HG02642 (cell line): ENCODE results near the gene STX2.
"Not testable (repeated sequence)": the region's sequence is repeated elsewhere in the genome, so short reads cannot be mapped to it uniquely, and the experiment has no call there.

ENCODE experiments used
- ATAC-seq: cut with Tn5 transposase; IDR thresholded peaks from one replicate; pipeline ENCODE4 v1.9.1; 2021; ENCODE audit warnings: mild to moderate bottlenecking; ENCODE audit not compliant: unreplicated experiment, poor library complexity

Gene STX2

DNA sequence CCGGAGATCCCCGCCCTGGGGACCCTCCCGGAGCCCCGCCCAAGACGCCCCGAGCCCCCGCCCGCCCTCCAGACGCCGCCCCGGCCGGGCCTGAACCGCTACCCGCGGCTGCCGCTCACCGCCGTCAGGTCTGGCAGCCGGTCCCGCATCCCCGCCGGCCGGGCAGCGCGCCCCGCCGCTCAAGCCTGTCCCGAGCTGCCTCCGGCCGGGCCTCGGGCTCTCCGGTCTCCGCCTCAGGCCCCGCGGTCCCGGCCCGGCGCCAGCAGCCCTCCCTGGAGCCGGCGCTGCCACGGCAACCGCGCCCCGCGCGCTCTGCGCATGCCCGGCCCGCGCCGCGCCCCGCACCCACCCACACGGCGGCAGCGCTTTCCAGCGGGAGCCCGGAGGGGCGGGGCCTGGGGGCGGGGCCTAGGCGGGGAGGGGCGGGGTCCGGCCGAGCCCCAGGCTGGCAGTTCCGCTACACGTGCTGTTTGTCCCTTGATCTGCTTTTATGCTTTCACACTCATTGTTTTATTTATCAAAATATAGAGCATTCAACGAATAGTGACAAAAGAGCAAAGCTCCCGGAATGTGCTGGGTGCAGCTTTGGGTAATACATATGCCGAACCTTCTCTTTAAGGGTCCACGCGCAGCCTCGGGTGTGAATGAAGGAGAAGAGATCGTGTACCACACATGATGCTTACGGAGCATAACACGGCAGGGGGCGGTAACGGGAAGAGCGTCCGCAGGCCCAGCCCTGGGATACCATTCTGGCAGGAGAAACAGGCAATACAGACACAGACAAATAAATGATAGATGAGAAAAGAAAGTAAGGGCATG lies at the start of gene STX2:
TSS of gene STX2 (minus strand) at position 300 of the 819 bp plus-strand sequence. CDS start at position 149, 151 bp downstream.
- peak; percentile 90 for ATAC-seq

DNA sequence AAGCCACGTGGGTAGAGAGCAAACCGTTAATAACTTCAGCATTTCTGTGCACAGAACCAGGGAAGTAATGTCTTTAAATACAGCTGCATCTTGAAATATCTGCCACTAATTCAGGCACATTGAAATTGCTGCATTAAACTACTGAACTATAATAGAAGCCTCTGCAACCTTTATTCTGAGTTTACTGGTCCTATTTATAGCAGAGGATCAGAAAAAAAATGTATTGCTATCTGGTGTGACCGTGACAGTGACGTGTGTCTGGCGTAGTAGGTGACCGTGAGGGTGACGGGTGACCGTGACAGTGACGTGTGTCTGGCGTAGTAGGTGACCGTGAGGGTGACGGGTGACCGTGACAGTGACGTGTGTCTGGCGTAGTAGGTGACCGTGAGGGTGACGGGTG lies 48.1 kb upstream of the STX2 start:
- ATAC-seq: not testable (repeated sequence)

DNA sequence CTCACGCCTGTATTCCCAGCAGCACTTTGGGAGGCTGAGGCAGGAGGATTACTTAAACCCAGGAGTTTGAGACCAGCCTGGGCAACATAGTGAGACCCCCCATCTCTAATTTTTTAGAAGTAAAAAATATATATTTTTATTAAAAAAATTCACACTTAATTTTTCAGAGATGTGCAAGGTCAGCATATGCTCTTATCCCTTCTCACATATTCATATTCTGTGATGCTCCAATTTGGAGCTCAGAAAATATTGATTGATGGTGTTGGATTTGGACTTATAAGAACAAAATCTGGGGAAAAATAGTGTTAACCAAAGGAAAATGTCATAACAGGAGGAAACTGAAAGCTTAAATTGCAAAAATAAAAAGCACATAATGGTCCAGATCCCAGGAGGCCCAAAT lies 42.5 kb upstream of the STX2 start:
- ATAC-seq: no peak

DNA sequence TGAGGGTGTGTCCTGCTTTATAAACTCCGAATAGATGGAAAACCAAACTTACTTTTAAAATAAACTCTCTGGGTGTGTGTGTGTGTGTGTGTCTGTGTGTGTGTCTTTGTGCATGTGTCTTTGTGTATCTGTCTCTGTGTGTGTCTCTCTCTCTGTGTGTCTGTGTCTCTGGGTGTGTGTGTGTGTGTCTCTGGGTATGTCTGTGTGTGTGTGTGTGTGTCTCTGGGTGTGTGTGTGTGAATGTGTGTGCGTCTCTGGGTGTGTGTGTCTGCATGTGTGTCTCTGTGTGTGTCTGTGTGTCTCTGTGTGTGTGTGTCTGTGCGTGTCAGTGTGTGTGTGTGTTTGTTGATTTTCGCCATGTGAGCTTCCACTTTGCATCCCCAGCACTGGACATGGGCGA lies 42.0 kb upstream of the STX2 start:
- ATAC-seq: no peak

DNA sequence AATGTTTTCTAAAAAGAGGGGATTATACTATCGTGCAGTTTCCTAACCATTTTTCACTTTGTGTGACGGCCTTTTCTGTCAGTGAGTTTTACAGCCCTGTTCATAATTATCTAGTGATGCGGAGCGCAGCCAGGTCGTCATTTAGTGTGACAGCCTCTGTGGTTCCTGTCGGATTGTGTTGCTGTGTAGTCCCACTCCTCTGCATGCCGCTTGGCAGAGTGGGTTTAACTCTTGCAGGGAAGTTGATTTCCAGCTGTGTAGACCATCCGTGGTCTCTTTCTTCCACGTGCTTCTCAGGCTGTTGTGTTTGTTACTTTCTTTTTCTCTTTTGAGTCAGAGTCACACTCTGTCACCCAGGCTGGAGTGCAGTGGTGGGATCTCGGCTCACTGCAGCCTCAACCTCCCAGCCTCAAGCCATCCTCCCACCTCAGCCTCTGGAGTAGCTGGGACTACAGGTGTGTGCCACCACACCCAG lies 41.4 kb upstream of the STX2 start:
- ATAC-seq: no peak

DNA sequence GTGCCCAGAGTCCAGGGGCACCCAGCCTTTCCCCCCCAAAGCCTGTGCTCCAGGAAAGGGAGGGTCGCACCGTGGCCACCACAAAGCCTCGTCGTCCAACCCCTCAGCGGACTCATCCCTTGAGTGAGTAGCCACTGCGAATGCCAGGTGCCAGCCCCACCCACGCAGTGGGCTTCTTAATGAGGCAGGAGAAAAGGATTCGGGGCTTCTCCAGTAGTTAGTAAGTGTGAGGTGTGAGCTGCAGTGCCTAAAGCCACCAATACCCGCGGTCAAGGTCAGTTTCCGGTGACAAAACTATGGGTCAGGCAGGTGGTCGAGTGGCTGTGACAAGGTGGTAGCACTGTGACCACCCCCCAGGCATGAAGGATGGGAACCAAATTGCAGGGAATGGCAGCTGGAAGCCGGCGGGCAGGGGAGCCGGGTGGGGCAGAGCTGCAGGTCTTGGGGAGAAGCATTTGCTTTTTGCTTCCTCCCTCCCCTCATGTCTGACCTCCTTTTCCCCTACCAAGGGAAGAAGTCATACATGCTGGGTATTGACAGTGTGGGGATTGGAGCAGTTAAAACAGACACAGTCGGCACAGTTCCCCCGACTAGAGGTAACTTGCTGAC lies 40.8 kb upstream of the STX2 start:
- ATAC-seq: no peak

DNA sequence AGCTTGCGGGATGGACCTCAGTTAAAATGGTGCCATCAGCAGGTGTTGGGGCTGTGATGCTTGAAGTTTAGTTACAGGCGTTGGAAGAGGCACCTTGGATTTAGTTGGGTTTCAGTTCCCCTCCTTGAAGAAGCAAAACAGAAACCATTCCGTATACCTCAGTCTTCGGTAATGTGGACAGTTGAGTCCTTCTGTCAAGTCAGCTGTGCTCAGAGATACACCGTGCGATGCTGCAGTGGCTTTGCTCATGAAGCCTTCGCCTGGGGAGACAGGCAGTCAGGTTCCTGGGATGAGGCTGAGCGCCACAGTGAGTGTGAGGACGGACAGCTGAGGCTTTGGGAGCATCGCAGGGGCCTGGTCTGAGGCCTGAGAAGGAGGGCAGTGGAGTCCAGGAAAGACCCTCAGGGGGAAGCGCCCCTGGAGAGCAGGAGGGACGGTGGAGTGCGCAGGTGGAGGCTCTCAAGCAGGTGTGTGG lies 40.2 kb upstream of the STX2 start:
- ATAC-seq: peak; percentile 68

DNA sequence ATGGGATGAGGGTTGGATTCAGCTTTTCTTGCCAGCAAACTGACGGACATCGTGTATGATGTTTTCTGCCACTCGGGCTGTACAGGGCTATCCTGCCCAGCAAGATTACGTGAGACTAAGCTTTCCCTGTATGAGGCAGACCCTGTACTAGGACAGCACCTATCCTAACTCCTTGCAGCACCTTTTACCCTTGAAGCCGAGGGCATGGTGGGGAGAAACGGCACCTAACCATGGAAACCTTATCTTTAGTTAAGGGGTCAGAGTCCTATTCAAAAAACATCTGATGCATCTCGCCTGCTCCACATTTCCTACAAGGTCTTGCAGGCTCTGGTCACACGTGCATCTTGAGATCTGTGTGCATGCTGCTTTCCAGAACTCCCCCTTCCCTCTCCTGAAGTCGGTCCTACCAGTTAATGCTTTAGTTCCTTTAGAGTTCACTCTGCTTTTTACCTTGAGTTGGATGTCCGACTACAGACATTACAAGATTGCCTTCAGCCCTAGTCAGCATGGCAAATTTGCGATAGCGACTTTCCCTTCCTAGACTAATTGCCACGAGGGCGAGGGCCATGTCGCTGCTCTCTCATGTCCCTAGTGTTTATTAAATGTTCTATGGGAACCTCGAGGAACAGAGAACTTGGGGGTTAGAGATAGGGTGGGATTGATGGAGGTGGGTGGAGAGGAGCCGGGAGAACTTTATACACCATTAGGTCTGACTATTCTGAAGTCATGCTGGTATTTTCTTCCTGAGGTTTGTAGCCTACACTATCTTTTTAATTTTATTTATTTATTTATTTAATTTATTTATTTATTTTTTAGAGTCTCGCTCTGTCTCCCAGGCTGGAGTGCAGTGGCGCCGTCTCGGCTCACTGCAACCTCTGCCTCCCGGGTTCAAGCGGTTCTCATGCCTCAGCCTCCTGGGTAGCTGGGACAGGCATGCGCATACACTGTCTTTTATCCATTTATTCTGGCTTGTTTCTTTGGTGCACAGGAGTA lies 39.4 kb upstream of the STX2 start:
- ATAC-seq: no peak

DNA sequence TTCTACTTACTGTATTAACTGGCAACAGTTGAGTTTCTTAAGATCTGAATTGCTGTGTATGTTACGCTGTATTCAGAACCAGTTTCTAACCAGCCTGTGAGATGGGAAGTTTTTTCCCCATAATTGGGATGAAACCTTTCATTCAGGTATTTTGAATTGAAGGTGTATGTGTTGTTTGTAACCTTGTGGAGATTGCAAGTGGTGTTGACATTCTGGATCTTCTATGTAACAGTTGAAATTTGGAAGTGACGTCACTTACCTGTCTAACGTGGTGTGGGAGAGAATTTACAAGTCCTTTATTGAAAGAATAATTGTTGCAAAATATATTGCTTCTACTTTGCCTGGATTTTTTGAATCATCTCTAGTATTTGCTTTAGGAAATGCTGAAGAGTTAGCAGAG lies 38.3 kb upstream of the STX2 start:
- no peak for ATAC-seq

DNA sequence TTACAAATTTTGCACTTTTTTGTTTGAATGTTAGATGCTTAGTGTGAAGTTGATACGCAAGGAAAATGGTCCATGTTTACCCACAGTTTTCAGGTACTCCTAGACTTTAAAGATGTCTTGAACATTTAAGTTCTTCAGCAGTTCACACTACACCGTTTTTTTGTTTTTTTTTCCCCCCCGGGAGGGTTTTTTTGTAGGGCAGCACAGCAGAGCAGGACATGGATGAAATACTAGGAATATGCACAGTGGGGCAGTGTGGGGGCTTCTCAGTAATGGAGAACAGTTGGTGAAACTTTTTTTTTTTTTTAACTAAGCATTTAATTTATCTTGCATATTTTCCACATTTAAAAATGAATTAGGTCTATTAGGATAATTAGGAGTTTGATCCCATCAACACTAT lies 37.7 kb upstream of the STX2 start:
- no peak for ATAC-seq

DNA sequence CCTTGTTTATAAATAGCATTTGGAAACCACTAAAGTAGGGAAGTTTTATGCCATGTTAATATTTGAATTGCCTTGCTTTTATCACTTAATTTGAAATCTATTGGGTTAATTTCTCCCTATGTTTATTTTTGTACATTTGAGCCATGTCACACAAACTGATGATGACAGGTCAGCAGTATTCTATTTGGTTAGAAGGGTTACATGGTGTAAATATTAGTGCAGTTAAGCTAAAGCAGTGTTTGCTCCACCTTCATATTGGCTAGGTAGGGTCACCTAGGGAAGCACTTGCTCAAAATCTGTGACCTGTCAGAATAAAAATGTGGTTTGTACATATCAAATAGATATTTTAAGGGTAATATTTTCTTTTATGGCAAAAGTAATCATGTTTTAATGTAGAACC lies 37.2 kb upstream of the STX2 start:
- ATAC-seq: no peak

DNA sequence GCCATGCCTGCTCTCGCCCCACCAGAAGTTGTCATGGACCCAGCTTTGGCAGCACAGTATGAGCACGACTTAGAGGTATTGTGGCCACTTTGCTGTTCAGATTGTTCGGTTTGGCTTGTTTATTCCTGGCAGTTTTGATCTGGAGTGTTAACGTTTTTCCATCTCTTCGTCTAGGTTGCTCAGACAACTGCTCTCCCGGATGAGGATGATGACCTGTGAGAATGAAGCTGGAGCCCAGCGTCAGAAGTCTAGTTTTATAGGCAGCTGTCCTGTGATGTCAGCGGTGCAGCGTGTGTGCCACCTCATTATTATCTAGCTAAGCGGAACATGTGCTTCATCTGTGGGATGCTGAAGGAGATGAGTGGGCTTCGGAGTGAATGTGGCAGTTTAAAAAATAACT lies 36.7 kb upstream of the STX2 start:
- ATAC-seq: not testable (repeated sequence)

DNA sequence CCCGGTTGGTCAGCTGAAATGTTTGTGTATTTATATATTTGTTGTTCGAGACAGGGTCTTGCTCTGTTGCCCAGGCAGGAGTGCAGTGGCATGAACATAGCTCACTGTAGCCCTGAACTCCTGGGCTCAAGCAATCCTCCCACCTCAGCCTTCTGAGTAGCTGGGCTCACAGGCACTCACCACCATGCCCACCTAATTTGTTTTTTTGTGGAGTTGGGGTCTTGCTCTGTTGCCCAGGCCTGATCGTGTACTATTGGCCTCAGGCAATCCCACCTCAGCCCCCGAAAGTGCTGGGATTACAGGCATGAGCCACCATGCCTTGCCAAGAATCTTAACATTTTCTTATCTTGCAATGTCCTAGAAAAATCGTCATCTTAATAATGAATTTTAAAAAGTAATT lies 36.1 kb upstream of the STX2 start:
- ATAC-seq: no peak

DNA sequence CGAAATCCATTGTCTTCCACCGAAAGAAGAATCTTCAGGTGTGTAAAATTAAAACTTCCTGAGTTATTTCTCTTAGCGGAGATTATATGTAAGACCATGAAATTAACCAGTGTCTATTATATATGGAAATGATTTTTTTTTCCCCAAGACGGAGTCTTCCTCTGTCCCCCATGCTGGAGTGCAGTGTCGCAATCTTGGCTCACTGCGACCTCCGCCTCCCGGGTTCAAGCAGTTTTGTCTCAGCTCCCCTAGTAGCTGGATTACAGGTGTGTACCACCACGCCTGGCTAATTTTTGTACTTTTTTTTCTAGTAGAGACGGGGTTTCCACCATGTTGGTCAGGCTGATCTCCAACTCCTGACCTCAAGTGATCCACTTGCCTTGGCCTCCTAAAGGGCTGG lies 35.6 kb upstream of the STX2 start:
- no peak for ATAC-seq

DNA sequence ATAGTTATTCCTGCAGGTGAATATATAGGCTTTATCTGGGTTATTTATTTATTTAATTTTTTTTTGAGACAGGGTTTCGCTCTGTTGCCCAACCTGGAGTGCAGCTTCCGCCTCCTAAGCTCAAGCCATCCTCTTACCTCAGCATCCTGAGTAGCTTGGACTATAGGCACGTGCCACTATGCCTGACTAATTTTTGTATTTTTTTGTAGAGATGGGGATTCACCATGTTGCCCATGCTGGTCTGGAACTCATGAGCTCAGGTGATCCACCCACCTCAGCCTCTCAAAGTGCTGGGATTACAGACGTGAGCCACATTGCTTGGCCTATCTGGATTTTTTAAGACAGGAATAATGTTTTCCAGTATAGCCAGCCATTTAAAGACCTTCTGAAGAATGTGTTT lies 34.8 kb upstream of the STX2 start:
- no peak for ATAC-seq

DNA sequence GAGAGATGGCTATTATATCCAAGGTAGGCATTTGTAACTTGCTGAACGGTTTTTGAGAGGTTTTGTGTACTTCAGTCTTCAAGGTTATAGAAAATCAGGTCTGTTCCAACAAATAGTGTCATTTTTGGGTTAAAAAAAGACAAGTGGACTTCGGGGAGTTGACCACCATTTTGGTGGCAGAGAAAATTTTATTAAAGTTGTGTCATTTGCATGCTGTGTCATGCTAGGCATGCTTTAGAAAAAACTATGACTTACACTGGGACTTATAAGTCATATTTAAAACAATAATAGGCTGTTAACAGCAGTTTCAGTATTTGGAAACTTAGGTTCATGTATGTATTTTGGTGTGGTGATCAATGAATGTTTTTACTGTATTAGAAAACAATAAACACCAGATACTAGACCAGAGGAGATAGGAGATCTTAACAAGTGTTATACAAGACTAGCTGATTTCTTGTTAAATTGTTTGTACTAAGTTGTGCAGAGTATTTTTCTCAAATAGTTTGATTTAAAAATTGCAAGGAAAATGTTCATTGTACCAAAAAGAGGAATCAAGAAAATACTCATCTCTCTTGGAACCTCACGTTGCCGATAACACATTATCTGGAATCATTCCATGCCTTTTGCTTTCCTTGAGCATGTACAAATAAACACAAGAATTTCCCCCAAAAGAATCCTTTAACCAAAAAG lies 34.2 kb upstream of the STX2 start:
- no peak for ATAC-seq

DNA sequence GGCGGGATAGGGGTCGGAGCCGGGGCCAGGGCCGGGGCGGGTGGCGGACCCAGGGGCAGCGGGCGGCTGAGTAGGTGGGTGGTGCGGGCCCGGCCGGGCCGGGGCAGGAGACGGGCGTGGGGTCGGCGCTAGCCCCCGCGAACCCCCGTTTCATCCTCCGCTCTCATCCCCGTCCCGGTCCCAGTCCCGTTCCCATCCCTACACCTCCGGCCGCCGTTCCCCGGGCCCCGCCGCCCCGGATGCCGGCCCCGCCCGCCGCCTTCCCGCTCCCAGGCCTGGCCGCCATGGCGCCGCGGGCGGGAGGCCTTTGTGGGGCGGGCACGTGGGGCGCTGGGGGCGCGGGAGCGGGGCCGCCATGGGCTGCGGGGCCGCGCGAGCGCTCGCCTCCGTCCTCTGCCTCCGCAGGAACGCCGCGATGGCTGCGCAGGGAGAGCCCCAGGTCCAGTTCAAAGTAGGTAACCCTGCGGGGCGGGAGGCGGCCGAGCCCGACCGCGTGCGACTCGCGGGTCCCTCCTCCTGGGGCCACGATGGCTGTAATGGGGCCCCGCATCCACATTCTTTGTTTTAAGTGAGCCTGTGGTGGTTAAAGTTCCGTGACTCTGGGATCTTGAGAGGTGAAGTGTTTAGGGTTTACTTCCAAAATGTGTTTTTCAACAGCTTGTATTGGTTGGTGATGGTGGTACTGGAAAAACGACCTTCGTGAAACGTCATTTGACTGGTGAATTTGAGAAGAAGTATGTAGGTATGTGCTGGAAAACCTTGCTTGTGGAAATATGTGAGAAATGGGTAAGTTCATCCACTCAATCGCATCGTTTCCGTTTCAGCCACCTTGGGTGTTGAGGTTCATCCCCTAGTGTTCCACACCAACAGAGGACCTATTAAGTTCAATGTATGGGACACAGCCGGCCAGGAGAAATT lies 33.4 kb upstream of the STX2 start:
- ATAC-seq: peak; percentile 38

DNA sequence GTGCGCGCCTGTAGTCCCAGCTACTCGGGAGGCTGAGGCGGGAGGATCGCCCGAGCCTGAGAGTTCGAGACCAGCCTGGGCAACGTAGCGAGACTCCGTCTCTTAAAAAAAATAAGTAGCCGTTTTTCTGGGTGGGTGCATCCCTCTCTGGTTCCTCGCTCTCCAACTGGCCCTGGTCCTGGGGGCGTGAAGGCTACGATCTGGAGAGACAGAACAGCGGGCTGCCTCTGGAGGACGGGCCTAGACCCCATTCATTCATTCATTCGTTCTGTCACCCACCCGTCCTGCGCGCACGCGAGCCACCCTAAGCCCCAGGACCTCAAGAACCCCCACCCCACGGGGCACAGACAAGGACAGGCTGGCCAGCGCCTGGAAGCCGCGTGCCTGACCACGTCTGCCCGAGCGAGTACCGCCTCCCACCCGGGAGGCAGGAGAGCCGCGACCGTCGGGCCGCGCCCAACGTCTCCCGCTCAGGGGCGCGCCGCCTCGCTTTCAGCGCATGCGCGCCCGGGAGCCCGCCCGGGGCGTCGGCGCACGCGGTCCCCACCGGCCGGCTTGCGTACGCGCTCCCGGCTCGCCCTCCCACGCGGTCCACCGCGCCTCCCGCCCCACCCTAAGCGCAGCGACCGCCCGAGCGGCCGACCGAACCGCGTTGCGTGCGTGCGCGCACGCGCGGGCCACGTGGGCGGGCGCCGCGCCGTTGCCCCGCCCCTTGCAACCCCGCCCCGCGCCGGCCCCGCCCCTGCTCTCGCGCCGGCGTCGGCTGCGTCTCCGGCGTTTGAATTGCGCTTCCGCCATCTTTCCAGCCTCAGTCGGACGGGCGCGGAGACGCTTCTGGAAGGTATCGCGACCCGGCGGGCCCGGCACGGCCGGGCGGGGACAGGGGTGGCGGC lies 32.5 kb upstream of the STX2 start, which contains the start of gene RAN:
TSS of gene RAN (plus strand) at position 781 of the 893 bp plus-strand sequence. CDS start 528 bp downstream, outside the sequence.
- ATAC-seq: peak; percentile 81
